D721Med (cell line): Measurements from ENCODE around the gene VPS9D1.

Source experiments
- DNase-seq: peaks from one replicate; pipeline ENCODE4 v3.0.0; 2011; ENCODE audit warnings: low spot score; ENCODE audit not compliant: insufficient read length
- FAIRE-seq: peaks from 2 replicates; lab custom pipeline; 2011; peaks lifted over from hg19 to GRCh38; lab: Jason Lieb, UNC
- TF ChIP-seq, protein P1 (sequence below): IDR thresholded peaks from 2 replicates; pipeline ENCODE4 v1.5.1; 2012; ENCODE audit warnings: mild to moderate bottlenecking, control low read depth; ENCODE audit not compliant: insufficient read depth; ENCODE audit errors: missing control alignments

Gene VPS9D1

DNA sequence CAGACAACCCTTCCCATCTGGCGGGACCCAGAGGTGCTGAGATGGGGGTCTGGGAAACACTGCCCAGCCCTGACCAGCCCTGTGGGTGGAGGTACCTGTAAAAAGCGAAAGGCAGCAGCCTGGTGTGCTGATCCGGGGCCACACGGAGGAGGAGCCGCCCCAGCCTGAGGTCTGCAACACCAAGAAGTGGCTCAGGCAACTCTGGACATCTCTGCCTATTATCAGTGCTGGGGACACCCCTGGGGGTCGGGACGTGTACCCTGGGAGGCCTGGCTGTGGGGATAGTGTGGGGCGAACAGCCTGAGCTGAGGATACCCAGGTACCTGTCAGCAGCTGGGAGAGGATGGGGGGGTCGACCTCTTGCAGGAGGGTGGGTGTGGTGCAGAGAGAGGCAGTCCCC is 18.7 kb upstream of the VPS9D1 start:
- no peak for FAIRE-seq
- DNase-seq, result no peak
- TF ChIP-seq, protein P1, sequence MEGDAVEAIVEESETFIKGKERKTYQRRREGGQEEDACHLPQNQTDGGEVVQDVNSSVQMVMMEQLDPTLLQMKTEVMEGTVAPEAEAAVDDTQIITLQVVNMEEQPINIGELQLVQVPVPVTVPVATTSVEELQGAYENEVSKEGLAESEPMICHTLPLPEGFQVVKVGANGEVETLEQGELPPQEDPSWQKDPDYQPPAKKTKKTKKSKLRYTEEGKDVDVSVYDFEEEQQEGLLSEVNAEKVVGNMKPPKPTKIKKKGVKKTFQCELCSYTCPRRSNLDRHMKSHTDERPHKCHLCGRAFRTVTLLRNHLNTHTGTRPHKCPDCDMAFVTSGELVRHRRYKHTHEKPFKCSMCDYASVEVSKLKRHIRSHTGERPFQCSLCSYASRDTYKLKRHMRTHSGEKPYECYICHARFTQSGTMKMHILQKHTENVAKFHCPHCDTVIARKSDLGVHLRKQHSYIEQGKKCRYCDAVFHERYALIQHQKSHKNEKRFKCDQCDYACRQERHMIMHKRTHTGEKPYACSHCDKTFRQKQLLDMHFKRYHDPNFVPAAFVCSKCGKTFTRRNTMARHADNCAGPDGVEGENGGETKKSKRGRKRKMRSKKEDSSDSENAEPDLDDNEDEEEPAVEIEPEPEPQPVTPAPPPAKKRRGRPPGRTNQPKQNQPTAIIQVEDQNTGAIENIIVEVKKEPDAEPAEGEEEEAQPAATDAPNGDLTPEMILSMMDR, result no peak

DNA sequence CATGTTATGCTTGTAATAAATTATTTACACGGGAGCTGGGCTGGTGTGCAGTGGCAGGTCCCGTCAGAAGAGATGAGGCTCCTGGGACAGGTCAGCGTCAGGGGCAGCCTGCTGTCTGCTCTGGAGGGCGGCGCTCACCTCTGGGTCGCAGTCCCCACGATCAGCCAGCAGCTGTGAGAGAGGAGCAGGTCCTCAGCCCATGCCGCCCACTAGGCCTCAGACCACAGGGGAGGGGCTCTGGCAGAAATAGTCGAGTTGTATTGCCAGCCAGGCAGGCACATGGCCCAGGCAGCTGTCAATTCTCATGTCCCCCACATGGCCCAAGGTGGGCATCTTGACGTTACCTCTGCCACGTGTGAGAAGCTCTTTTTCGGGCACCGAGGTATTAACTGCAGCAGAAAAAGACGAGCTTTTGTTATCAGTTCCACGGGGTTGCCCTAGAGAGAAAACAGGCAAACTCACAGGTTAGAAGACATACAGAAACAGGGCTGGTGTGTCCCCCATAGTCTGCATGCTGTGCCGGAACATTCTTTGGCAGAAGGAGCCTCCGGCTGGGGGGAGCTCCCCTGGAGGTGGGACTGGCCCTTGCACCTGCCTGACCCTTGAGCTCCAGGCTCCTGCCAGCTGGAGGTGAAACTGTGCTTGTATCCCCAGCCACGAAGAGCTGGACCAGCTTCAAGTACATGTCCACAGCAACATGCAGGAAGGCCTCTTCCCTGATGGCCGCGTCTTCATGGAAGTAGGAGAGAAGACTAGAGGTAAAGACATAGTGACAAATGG is 18.0 kb upstream of the VPS9D1 start:
- DNase-seq (no peak), FAIRE-seq (no peak)
- TF ChIP-seq, protein P1, result no peak

DNA sequence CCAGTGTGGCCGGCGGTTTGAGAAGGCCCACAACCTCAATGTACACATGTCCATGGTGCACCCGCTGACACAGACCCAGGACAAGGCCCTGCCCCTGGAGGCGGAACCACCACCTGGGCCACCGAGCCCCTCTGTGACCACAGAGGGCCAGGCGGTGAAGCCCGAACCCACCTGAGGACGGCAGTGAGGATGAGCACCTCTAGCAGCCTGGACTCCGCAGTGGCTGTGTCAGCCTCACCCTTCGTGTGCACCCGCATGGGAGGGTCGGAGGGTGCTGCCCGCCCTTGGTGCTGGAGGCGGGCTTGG is 17.3 kb upstream of the VPS9D1 start:
- TF ChIP-seq, protein P1, result no peak
- DNase-seq (no peak), FAIRE-seq (no peak)

DNA sequence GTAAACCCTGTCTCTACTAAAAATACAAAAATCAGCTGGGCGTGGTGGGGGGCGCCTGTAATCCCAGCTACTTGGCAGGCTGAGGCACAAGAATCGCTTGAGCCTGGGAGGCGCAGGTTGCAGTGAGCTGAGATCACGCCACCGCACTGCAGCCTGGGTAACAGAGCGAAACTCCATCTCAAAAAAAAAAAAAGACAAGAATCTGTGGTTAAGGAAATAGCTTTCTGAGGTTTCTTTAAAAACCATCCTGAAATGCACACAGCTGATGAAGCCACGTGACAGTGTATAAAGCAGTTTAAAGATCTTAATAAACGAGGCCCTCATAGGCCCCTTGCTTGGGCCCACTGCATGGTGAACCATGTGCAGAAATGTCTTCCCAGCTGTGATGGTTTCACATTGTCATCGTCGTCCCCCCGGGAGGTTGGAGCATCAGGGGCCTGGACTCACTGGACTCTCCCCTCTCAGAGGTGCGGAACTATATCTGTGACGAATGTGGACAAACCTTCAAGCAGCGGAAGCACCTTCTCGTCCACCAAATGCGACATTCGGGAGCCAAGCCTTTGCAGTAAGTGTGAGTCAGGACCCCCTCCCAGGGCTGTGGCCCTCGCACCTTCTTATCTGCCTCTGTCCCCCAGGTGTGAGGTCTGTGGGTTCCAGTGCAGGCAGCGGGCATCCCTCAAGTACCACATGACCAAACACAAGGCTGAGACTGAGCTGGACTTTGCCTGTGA is 16.8 kb upstream of the VPS9D1 start:
- DNase-seq, result no peak

DNA sequence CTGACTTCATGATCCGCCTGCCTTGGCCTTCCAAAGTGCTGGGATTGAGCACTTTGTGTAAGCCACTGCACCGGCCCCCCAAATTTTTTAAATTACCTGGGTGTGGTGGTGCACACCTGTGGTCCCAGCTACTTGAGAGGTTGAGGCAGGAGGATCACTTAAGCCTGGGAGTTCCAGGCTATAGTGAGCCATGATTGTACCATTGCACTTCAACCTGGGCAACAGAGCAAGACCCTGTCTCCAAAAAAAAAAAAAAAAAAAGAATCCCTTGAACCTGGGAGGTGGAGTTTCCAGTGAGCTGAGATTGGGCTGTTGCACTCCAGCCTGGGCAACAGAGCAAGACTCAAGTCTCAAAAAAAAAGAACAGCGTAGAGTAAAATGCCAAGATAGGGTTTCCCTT is 15.9 kb upstream of the VPS9D1 start:
- FAIRE-seq (no peak), DNase-seq (no peak)
- TF ChIP-seq, protein P1, result no peak

More for the DNA sequence above, 16.8 kb upstream of the VPS9D1 start:
- TF ChIP-seq, protein P1, result no peak
- FAIRE-seq, result no peak

DNA sequence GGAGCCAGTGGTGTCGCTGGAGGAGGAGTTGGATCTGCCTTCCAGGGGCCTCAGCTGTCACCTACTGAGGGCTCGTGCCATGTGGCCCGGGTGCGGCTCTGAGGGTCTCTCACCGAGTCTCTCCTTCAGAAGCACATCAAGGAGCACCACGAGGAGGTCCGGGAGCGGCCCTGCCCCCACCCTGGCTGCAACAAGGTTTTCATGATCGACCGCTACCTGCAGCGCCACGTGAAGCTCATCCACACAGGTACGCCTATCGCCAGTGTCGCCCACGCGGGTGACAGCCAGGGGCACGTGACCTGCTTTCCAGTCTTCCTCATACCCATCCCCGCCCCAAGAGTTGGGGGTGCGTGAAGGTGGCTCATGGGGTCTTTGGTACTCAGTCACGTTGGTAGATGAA is 13.1 kb upstream of the VPS9D1 start:
- DNase-seq (no peak), FAIRE-seq (no peak)
- TF ChIP-seq, protein P1, result no peak

DNA sequence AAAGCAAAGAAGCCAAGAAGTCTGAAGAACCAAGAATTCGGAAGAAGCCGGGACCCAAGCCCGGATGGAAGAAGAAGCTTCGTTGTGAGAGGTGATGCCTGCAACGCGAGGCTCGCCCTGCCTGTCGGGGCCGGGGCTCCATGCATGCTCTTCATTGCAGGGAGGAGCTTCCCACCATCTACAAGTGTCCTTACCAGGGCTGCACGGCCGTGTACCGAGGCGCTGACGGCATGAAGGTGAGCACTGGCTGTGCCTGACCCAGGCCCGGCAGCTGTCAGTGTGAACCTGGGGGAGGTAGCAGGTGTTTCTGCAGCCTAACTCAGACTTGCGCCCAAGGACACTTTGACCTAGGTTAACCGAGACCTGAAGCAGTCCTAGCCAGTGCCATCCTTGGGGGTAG is 12.6 kb upstream of the VPS9D1 start:
- no peak for FAIRE-seq
- TF ChIP-seq, protein P1, result no peak
- no peak for DNase-seq
